Activated naive CD8-positive, alpha-beta T cell treated with anti-CD3 and anti-CD28 coated beads, Interleukin-2, amount 50 U/mL, for 16 hours (primary cell): Measurements from ENCODE around the gene ZNF324.
"Not testable (repeated sequence)": the region's sequence is repeated elsewhere in the genome, so short reads cannot be mapped to it uniquely, and the experiment has no call there.

ENCODE experiments used
- DNase-seq: peaks from one replicate; pipeline ENCODE4 v3.0.0-alpha.2; 2020; ENCODE audit warnings: low read depth, low spot score

ZNF324 gene

GRCh38 chr19:58499021-58499927 is 32.4 kb downstream of the ZNF324 start:
- peak; percentile 98 for DNase-seq

GRCh38 chr19:58500242-58500641 is 33.4 kb downstream of the ZNF324 start:
- DNase-seq = no peak

GRCh38 chr19:58507602-58508223 is 40.8 kb downstream of the ZNF324 start:
- not testable (repeated sequence) for DNase-seq

GRCh38 chr19:58509731-58510083 is 42.8 kb downstream of the ZNF324 start:
- no peak for DNase-seq

GRCh38 chr19:58510084-58510862 is 43.4 kb downstream of the ZNF324 start:
- no peak for DNase-seq

GRCh38 chr19:58511353-58512208 is 44.7 kb downstream of the ZNF324 start, which contains the start of gene SLC27A5:
Gene SLC27A5, minus strand, starts transcription at chr19:58511992. Its CDS starts 37 bp downstream, at chr19:58511955.
- no peak for DNase-seq

- DNase-seq = no peak
Measured at GRCh38 chr19:58513213-58513693, 46.4 kb downstream of the ZNF324 start.

GRCh38 chr19:58513694-58514563 is 47.0 kb downstream of the ZNF324 start:
- DNase-seq = peak; percentile 90

GRCh38 chr19:58514564-58515022 is 47.7 kb downstream of the ZNF324 start:
- DNase-seq = no peak

GRCh38 chr19:58515259-58515658 is 48.4 kb downstream of the ZNF324 start:
- no peak for DNase-seq

- DNase-seq = no peak
Measured at GRCh38 chr19:58516246-58516836, 49.5 kb downstream of the ZNF324 start.

- DNase-seq = no peak
Measured at GRCh38 chr19:58516964-58517833, 50.3 kb downstream of the ZNF324 start.

GRCh38 chr19:58518256-58519086 is 51.6 kb downstream of the ZNF324 start:
- no peak for DNase-seq

- no peak for DNase-seq
Measured at GRCh38 chr19:58519087-58519354, 52.1 kb downstream of the ZNF324 start.

GRCh38 chr19:58519355-58520256 is 52.7 kb downstream of the ZNF324 start, which contains the start of gene ZBTB45:
Gene ZBTB45, minus strand, starts transcription at chr19:58519810. Its CDS starts 2,137 bp downstream, at chr19:58517673.
- DNase-seq = peak; percentile 75

- DNase-seq = no peak
Measured at GRCh38 chr19:58520257-58520599, 53.3 kb downstream of the ZNF324 start.

GRCh38 chr19:58521651-58522050 is 54.8 kb downstream of the ZNF324 start:
- no peak for DNase-seq
